Activated naive CD8-positive, alpha-beta T cell treated with anti-CD3 and anti-CD28 coated beads, Interleukin-2, amount 10 ng/mL, durations not matched to agents 7 days and 5 days (primary cell): Measurements from ENCODE around the gene GFRA3. TPM values are rescaled to one million over a fixed set of nuclear protein-coding genes. Genes with fewer than 3 reads are reported as not detected.
"Not testable (repeated sequence)": the region's sequence is repeated elsewhere in the genome, so short reads cannot be mapped to it uniquely, and the experiment has no call there.

ENCODE experiments used
- ATAC-seq: fragments of 150-1000 bp; cut with Tn5 transposase; one replicate; pipeline ENCODE4 v1.10.0; 2021; ENCODE audit warnings: low read depth, moderate library complexity
- POLR2A ChIA-PET: fragments of 350-600 bp; sonication (Branson Sonifier 250); formaldehyde crosslinking; loops from one replicate; lab custom pipeline; 2021; ENCODE audit warnings: antibody characterized with exemption; lab: Charles Lee
- DNase-seq: peaks from one replicate; pipeline ENCODE4 v3.0.0; 2021
- H3K27ac Mint-ChIP-seq: one replicate; pipeline ENCODE4 v1.8.0; 2022; ENCODE audit warnings: mild to moderate bottlenecking, mixed read lengths
- H3K27me3 Mint-ChIP-seq: one replicate; pipeline ENCODE4 v1.8.0; 2022; ENCODE audit warnings: mild to moderate bottlenecking, moderate library complexity, mixed read lengths
- H3K36me3 Mint-ChIP-seq: one replicate; pipeline ENCODE4 v1.8.0; 2021; ENCODE audit warnings: mild to moderate bottlenecking, mixed read lengths
- H3K4me1 Mint-ChIP-seq: one replicate; pipeline ENCODE4 v1.8.0; 2021; ENCODE audit warnings: mixed read lengths
- H3K4me3 Mint-ChIP-seq: one replicate; pipeline ENCODE4 v1.8.0; 2022; ENCODE audit warnings: mild to moderate bottlenecking, moderate library complexity, mixed read lengths
- H3K9me3 Mint-ChIP-seq: one replicate; pipeline ENCODE4 v1.8.0; 2021; ENCODE audit warnings: mixed read lengths
- total RNA-seq, 2 experiments: library from RNA; stranded (reverse); gene quantifications; one replicate each; pipeline ENCODE4 v1.2.3, GENCODE V29; 2021

GFRA3 gene, protein sequence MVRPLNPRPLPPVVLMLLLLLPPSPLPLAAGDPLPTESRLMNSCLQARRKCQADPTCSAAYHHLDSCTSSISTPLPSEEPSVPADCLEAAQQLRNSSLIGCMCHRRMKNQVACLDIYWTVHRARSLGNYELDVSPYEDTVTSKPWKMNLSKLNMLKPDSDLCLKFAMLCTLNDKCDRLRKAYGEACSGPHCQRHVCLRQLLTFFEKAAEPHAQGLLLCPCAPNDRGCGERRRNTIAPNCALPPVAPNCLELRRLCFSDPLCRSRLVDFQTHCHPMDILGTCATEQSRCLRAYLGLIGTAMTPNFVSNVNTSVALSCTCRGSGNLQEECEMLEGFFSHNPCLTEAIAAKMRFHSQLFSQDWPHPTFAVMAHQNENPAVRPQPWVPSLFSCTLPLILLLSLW
- not detected for total RNA-seq

DNA sequence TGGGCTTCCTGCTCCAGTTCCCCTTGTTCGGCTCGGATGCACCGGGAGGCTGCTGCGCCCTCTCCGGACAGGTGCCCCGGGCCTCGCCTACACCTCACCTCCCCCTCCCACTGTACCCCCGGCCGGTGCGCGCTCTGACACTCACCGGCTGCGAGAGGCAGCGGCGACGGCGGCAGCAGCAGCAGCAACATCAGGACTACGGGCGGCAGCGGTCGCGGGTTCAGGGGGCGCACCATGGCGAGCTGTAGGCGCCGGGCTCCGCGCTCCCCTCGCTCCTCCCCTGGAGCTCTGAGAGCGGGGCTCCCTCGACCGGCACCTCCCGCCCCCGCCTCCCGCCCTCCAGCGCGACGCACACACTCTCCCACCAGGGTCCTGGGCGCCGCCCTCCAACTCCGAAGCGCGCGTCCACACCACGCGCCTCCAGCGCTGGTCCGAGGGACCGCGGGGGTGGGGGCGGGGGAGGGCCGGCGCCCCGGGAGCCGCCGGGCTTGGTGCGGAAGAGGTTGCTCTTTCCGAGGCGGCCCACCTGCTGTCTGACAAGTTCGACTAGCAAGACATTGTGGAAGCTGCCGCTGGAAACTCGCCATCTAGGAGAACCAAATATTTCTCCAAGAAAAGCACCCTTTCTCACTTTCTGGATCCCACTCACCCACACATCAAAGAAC, at the start of gene GFRA3:
Gene GFRA3 (minus strand): TSS at position 433 of the 665 bp plus-strand sequence. CDS start 197 bp downstream, at position 236.
- Mint-ChIP-seq H3K9me3 (no peaks in the 10 kb centered on the region), H3K4me3 (peak within 1 kb of the TSS; percentile 65), H3K36me3 (no peaks in the 10 kb centered on the region), H3K4me1 (peaks cover 8% of the 10 kb centered on the region), H3K27ac (no peak within 1 kb of the TSS), H3K27me3 (peaks cover 18% of the 10 kb centered on the region)
- POLR2A ChIA-PET = no interaction called here
- ATAC-seq (peak; percentile 70), DNase-seq (peak; percentile 47)

DNA sequence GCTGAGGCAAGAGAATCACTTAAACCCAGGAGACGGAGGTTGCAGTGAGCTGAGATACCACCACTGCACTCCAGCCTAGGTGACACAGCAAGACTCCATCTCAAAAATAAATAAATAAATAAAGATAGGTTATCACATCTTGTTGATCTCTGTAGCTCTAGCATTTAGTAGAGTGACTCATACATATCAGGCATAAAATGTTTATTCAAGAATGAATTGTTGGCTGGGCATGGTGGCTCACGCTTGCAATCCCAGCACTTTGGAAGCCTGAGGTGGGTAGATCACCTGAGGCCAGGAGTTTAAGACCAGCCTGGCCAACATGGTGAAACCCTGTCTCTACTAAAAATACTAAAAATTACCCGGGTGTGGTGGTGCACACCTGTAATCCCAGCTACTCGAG, 43.8 kb upstream of the GFRA3 start:
- not testable (repeated sequence) for DNase-seq, H3K9me3 Mint-ChIP-seq, H3K27me3 Mint-ChIP-seq, H3K4me3 Mint-ChIP-seq, H3K4me1 Mint-ChIP-seq, H3K27ac Mint-ChIP-seq, ATAC-seq
- POLR2A ChIA-PET = interaction anchor here (0.6 kb wide), 1 partner anchor 27 kb away, joined by 3 read pairs; no protein-coding TSS in a partner anchor
- H3K36me3 Mint-ChIP-seq = peaks cover 30% of the 10 kb centered on the region

DNA sequence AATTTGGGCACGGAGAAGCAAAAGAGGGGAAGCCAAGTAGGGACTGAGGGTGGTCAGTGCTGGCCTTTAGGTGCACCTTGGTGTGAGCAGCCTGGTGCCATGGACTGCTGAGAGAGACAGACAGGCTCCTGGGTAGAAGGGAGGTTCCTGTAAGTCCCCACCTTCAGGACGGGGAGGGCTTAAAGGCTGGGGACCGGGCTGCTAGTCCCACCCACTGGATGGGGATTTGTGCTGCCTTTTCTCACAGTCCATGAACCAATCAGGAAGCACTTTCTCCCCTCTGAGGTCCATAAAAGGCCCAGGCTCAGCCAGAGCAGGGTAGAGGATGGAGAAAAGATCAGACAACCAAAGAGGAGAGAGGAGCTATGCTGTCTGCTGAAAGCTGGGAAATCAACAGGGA, 41.9 kb upstream of the GFRA3 start:
- H3K27me3 Mint-ChIP-seq = no peaks in the 10 kb centered on the region
- H3K9me3 Mint-ChIP-seq = no peaks in the 10 kb centered on the region
- no peak overlapping the region for H3K27ac Mint-ChIP-seq
- H3K4me3 Mint-ChIP-seq = no peak overlapping the region
- DNase-seq (no peak), ATAC-seq (no peak)
- no peaks in the 10 kb centered on the region for H3K4me1 Mint-ChIP-seq
- POLR2A ChIA-PET = interaction anchor here (0.8 to 1.7 kb wide), 2 partner anchors 15 to 21 kb away, joined by 4 to 6 read pairs; partner anchors contain the start of gene CDC25C
- peaks cover 38% of the 10 kb centered on the region for H3K36me3 Mint-ChIP-seq

DNA sequence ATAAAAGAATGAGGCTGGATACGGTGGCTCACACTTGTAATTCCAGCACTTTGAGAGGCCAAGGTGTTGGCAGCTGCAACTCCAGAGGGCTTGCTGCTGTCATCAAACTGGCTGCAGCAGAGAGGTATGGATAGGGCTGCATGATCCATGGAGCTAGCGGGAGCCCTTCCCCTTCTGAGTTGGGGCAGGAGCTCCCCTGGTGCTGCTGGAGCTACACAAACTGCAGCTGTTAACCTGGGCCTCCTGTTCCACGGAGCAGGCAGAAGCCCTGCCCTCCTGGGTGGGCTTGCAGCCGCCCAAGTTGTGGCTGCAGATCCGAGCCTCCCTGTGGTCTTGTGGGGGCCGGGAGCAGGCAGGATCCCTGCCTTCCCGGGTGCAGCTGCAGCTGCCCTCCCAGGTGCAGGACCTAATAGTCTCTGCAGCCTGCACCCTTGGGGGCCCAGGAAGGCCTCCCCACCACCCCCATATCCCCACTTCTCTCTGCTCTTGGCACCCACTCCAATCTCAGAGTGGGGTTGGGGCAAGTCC, 41.4 kb upstream of the GFRA3 start:
- Mint-ChIP-seq H3K27me3 (no peaks in the 10 kb centered on the region), H3K9me3 (no peaks in the 10 kb centered on the region), H3K4me1 (no peaks in the 10 kb centered on the region), H3K27ac (no peak overlapping the region), H3K36me3 (peaks cover 35% of the 10 kb centered on the region), H3K4me3 (no peak overlapping the region)
- ATAC-seq (no peak), DNase-seq (no peak)
- POLR2A ChIA-PET = interaction anchor here (1.7 kb wide), 1 partner anchor 16 kb away, joined by 4 read pairs; the partner anchor contains the start of gene CDC25C

DNA sequence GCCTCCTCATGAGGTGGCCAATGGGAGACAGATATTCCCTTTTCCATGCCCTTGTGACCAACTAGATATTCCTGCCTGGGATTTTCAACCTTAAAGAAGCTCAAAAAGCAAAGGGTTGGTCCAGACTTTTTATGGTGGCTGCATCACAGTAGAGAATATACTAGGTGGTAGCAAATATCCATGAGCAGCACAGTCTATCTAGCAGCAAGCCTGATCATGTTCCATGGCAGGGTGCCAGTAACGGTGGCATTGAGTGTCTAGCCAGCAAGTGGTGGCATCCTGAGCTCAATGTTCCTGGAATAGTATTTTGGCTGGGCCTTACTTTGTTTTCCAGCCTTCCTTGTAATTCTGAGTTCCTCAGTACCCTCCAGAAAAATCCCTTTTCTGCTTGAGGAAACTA, 31.4 kb upstream of the GFRA3 start:
- POLR2A ChIA-PET = no interaction called here
- Mint-ChIP-seq H3K36me3 (peaks cover 22% of the 10 kb centered on the region), H3K4me1 (no peaks in the 10 kb centered on the region), H3K9me3 (no peaks in the 10 kb centered on the region), H3K27me3 (no peaks in the 10 kb centered on the region), H3K4me3 (no peak overlapping the region), H3K27ac (no peak overlapping the region)
- DNase-seq (no peak), ATAC-seq (no peak)

DNA sequence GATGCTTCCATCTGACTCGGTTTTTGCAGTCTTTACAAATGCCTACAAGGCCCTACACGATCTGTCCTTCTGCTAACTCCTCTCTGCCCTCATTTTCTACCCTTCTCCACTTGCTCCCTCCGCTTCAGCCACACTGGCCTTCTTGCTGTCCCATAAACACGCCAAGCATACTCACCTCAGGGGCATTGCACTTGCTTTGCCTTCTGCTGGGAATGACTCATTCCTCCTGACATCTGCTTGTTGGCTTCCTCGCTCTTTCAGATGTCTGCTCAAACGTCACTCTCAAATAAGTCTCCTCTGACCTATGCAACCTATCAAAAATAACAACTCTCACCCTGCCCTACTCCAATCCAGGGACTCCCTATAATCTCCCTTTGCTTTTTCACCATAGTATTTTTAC, 29.0 kb upstream of the GFRA3 start:
- Mint-ChIP-seq H3K4me1 (no peaks in the 10 kb centered on the region), H3K9me3 (no peaks in the 10 kb centered on the region), H3K27ac (no peak overlapping the region), H3K36me3 (peaks cover 23% of the 10 kb centered on the region), H3K4me3 (no peak overlapping the region), H3K27me3 (no peaks in the 10 kb centered on the region)
- POLR2A ChIA-PET = interaction anchor here (0.6 kb wide), 1 partner anchor 136 kb away, joined by 3 read pairs; no protein-coding TSS in a partner anchor
- DNase-seq (no peak), ATAC-seq (no peak)

DNA sequence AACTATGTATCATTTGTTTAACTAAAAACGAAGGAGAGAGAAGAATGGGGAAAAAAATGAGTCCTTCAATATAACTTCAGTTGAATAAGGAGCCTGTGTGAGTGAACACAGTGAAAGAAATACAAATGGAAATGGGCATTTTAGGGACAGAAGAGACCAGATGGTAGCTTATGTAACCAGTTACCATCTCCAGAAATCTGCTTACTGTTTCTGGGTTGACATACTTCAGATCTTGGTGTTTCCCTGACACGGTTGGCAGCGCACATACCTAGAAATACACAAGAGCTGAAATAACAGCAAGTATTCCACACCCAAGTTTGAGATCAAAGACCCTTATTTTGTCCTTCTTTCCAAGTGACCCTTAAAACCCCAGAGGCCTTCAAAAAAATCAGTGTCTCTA, 14.9 kb upstream of the GFRA3 start:
- H3K4me1 Mint-ChIP-seq = peaks cover 3% of the 10 kb centered on the region
- H3K4me3 Mint-ChIP-seq = no peak overlapping the region
- H3K36me3 Mint-ChIP-seq = peaks cover 21% of the 10 kb centered on the region
- ATAC-seq (no peak), DNase-seq (no peak)
- no peaks in the 10 kb centered on the region for H3K27me3 Mint-ChIP-seq
- no peaks in the 10 kb centered on the region for H3K9me3 Mint-ChIP-seq
- POLR2A ChIA-PET = no interaction called here
- no peak overlapping the region for H3K27ac Mint-ChIP-seq

DNA sequence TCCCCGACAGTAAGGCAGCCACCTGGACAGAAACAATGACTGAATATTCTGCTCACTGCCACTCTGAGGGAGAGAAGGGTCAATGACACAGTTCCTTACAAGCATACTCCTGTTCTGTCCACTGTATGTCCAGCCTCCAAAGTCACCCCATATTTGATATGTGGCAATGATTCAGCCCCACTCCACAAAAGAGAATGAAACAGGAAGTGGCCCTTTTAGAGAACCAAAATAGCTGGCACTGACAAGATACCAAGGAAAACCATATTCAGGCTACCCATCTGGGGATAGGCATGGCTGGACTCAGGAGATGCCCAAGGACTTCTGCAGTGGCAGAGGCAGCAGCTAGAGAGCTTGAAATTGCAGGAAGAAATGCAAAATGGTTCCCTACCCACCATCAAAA, 12.8 kb upstream of the GFRA3 start:
- ATAC-seq (no peak), DNase-seq (no peak)
- H3K4me3 Mint-ChIP-seq = no peak overlapping the region
- POLR2A ChIA-PET = no interaction called here
- no peaks in the 10 kb centered on the region for H3K9me3 Mint-ChIP-seq
- H3K4me1 Mint-ChIP-seq = no peaks in the 10 kb centered on the region
- peaks cover 17% of the 10 kb centered on the region for H3K36me3 Mint-ChIP-seq
- no peak overlapping the region for H3K27ac Mint-ChIP-seq
- no peaks in the 10 kb centered on the region for H3K27me3 Mint-ChIP-seq

DNA sequence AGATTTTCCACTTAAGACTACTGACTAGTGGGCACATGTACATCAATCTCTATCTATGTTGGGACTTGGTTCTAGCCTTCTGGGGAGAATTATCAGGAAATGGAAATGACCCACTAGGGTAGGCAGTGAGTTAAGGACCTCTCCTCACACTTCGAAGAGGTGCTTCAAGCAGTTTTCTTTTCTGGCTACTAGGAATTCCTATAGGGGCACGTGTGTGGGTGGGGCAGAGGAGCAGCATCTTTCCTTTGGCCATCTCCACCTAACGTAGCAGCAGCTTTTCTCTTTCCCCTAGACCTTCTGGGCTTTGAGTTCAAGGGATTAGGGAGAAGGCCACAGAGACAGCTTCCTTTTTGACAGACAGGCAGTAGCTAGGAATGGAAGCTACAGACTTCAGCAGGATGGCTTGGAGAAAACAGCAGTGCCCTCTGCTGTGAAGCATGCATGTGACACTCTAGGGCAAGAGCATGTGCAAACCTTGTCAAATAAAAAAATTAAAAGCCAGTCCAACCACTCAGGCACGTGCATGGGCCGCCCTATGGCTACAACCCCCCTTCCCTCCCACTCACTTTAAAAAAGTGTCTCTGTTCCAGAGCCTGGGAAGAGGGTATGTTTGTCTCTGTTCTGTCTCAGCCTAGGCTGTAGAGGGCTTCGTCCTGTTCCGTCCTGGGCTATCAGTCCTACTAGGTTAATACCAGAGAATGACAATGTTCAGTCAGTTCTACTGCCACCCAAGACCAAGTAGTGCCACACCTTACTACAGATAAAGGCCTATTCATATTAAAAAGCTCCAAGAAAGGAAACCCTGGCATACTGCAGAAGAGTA, 8.7 kb upstream of the GFRA3 start:
- no peak for DNase-seq
- peak; percentile 67 for ATAC-seq
- Mint-ChIP-seq H3K36me3 (peaks cover 9% of the 10 kb centered on the region), H3K27me3 (no peaks in the 10 kb centered on the region), H3K4me1 (no peaks in the 10 kb centered on the region), H3K27ac (no peak overlapping the region), H3K4me3 (no peak overlapping the region), H3K9me3 (no peaks in the 10 kb centered on the region)
- POLR2A ChIA-PET = no interaction called here

DNA sequence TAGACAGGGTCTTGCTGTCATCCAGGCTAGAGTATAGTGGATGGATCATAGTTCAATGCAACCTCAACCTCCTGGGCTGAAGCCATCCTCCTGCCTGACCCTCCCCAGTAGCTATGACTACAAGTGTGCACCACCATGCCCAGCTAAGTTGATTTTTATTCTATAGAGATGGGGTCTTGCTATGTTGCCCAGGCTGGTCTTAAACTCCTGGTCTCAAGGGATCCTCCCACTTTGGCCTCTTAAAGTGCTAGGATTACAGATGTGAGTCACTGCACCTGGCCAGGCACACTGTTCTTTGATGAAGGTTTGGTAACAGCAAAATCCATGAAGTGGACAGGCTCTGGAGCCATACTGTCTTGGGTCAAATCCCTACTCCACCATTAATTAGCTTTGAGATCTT, 6.5 kb upstream of the GFRA3 start:
- no peak for ATAC-seq
- no peak overlapping the region for H3K27ac Mint-ChIP-seq
- H3K36me3 Mint-ChIP-seq = peaks cover 7% of the 10 kb centered on the region
- POLR2A ChIA-PET = no interaction called here
- H3K9me3 Mint-ChIP-seq = no peaks in the 10 kb centered on the region
- H3K4me1 Mint-ChIP-seq = peaks cover 3% of the 10 kb centered on the region
- peaks cover 2% of the 10 kb centered on the region for H3K27me3 Mint-ChIP-seq
- DNase-seq = no peak
- no peak overlapping the region for H3K4me3 Mint-ChIP-seq

DNA sequence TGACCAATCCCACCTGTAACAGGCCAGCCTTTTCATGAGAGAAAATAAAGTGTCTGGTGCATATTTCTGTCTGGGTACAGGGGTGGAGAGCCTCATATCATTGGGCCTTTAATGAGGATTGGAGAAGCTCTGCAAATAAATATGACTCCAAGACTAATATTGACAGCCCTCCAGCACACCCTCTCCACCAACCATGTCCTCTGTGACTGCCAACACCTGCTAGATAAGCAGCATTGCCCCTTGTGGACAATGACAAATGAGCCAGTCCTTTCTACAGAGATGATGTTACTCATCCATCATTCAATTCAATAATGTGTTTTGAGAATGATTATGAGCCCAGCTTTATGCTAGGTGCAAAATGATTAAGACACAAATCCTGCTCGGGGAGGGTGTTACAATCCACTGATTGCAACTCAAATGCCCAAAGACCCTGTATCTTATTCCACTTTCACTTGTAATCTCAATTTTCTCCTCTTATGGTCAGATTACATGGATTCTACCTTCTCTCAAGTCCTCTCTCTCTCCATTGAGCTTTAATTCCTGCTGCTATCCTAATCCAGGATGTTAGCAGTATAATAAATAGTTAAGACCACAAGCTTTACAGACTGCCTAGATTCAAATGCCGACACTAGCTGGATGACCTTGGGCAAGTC, 2.1 kb upstream of the GFRA3 start:
- H3K27me3 Mint-ChIP-seq = peaks cover 18% of the 10 kb centered on the region
- peaks cover 8% of the 10 kb centered on the region for H3K4me1 Mint-ChIP-seq
- H3K36me3 Mint-ChIP-seq = no peaks in the 10 kb centered on the region
- DNase-seq (no peak), ATAC-seq (no peak)
- no peak overlapping the region for H3K4me3 Mint-ChIP-seq
- no peaks in the 10 kb centered on the region for H3K9me3 Mint-ChIP-seq
- POLR2A ChIA-PET = interaction anchor here (1.3 to 1.5 kb wide), 2 partner anchors 20 to 77 kb away, joined by 3 to 4 read pairs; no protein-coding TSS in a partner anchor
- H3K27ac Mint-ChIP-seq = no peak overlapping the region

DNA sequence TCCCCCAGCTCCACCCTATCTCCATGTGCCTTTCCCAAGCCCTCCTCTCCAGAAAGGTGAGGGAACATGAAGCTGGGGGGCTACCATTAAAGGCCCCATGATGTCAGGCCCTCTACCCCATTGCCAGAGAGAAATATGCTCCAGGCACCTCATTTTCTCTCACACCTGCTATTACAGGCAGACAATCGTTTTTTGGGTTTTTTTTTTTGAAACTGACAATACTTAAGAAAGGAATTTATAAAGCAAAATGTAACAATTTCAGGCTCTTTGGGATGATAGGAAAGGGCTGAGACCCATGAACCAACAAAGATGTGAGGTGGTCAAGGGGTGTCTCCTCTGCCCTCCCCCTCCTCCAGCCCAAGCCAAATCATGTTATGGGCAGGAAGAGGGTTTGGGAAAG, 1.5 kb upstream of the GFRA3 start:
- ATAC-seq (no peak), DNase-seq (no peak)
- Mint-ChIP-seq H3K27ac (no peak overlapping the region), H3K27me3 (peaks cover 18% of the 10 kb centered on the region), H3K4me1 (peaks cover 8% of the 10 kb centered on the region), H3K4me3 (no peak overlapping the region), H3K36me3 (no peaks in the 10 kb centered on the region), H3K9me3 (no peaks in the 10 kb centered on the region)
- POLR2A ChIA-PET = interaction anchor here (1.3 to 1.5 kb wide), 2 partner anchors 20 to 78 kb away, joined by 3 to 4 read pairs; no protein-coding TSS in a partner anchor
